Hypothalamus (tissue), 51 donors: ENCODE data around the gene HINFP.
A peak's percentile ranks its signal among the peaks of the same experiment; 100 is the strongest.
"Not testable (repeated sequence)": the region's sequence is repeated elsewhere in the genome, so short reads cannot be mapped to it uniquely, and the experiment has no call there.

ENCODE experiments used
- DNase-seq, 51 donors: peaks; one replicate each; lab custom pipeline; 2025; lab: John Stamatoyannopoulos, UW

HINFP gene

DNA sequence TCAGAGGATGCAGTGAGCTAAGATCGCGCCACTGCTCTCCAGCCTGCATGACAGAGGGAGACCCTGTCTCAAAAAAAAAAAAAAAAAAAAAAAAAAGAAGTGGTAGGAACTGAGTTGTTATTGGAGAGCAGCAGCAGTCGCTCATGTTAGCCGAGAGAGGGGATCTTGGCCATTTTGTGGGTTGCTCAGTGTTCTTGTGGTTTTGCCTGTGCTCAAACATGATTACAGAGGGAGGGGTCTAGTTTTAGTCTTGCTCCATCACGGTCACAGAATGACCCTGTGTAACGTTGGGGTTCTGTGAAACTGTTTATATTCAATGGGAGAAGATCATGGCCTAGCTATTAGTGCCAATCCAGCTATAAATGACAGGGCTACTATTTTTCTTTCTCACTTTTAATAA lies 21.7 kb upstream of the HINFP start:
- DNase-seq, result no peak

DNA sequence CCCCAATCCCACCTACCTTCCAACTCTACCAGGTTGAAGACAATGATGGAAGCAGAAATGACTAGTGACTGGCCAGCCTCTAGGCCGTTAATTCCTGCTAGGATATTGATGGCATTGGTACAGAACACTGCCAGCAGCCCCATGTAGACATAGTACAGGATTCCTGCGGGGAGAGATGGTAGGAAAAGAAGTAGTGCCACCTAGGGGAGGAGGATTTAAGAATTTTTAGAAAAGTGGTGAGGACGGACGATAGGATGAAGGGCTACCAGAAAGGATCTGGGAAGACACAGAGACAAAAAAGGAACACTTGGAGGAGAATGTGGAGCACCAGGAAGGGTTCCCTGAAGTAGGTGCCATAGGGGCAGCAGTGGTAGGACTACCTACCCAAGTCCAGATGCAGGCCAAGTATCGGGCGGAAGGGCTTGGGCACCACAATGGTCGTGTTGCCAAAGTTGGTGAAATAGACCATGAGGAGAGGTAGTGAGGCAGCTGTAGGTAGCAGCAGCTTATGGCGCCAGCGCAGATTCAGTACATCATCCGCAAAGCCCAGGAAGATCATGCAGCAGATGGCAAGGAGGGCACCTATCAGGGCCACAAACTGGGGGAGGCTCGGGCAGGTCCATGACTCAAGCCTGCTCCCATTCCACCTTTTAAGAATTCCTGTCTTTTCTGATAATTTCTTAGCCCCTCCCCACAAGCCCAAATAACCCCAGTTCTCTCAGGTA lies 21.0 kb upstream of the HINFP start:
- peak in 1 of 51 donors; percentile 28 for DNase-seq

DNA sequence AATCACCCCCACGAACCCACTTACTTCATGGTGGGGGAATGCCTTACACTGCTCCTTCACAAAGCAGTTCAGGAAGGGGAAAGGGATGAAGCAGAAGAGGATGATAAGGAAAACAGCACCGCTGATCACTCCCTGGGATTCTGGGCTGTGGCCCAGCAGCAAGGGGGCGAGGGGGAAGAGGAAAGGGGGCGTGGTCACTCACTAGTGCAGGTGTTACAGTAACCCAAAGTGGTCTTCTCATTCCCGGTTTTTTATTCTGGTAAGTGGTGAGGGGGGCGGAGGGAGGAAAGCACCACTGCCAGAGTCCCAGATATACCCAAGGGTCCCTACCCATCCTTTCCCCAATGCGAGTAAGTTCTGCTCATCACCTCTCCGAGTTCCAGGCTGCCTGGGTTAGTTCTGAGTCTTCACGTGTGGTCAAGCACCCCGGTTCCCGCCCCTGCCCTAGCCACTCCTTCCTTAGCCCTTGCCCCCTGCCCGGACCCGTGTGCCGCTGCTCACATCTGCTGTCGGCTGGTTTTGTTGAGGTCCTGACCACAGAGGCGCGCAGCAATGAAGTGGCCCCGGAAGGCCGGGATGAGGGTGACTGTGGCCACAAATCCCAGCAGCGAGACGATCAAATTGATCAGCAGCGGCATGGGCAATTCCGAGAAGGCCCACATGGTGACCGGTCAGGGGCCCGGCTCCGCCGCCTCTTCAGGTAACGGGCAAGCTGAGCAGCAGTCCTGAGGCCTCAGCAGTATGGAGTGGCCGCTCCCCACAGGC lies 20.2 kb upstream of the HINFP start:
- DNase-seq, result no peak

DNA sequence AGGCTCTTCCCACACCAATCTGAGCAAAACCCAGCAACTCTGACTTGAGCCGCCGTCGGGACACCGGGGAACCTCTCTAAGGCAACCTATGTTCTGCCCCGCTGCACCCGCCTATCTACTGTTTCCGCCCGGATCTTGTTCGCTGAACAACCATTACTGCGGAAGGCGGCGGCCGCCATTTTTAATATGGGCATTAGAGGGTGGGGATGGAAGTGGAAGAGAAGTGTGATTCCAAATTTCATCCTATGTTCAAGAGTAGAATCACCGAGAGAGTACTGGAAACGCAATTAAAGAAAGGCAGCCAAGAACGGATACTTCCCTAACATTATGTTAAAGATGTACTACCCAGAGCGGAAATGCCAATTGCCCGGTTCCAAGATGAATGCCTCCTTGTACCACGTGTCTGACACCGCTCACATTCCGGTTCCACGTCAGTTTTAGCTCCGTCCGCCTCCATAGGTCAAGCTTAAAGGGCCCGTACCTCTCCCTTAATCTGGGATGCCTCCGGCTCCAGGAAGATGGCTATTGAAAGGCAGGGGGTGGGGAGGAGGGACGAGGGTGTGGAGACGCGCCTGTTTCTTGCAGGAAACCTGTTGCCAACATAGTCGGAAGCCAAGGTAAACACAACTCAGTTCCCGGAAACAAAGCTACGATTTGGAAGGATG lies 19.5 kb upstream of the HINFP start, which contains the start of gene DPAGT1:
DPAGT1 (minus strand) TSS at position 95 of the 665 bp plus-strand sequence. CDS start 198 bp downstream, outside the sequence.
- peak; percentile 56 to 98 (median 83) for DNase-seq

DNA sequence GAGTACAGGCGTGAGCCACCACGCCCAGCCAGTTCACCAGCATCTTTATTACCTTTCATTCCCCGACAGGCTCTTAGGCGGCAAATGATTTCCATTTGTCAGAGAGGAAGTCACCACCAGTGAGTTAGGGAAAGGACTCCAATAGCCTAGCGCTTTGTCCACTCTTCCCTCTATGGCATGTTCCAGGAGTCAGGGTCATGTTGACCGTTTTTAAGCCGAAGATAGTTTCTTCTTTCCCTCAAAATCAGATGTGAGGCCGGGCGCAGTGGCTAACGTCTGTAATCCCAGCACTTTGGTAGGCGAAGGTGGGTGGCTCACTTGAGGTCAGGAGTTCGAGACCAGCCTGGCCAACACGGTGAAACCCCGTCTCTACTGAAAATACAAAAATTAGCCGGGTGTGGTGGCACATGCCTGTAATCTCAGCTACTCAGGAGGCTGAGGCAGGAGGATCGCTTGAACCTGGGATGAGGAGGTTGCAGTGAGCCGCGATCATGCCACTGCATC lies 18.2 kb upstream of the HINFP start:
- DNase-seq, result not testable (repeated sequence)

DNA sequence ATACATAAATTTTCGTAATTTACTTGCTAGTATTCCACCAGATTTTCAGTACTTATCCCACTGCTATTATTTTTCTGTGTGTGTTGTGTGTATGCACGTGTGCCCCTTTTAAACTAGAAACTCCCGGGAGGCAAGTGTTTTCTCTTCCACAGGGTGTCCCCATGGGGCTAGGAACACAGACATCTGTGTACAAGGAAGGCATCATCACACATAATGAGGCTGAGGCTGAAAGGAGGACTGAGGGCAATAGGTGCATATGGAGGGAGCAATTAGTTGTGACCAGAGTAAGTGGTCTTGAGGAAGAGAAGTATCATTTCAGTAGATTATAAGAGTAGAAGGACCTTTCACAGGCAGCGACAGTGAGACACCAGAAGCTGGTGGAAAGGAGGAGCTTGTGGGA lies 17.6 kb upstream of the HINFP start:
- peak in 1 of 51 donors; percentile 13 for DNase-seq

DNA sequence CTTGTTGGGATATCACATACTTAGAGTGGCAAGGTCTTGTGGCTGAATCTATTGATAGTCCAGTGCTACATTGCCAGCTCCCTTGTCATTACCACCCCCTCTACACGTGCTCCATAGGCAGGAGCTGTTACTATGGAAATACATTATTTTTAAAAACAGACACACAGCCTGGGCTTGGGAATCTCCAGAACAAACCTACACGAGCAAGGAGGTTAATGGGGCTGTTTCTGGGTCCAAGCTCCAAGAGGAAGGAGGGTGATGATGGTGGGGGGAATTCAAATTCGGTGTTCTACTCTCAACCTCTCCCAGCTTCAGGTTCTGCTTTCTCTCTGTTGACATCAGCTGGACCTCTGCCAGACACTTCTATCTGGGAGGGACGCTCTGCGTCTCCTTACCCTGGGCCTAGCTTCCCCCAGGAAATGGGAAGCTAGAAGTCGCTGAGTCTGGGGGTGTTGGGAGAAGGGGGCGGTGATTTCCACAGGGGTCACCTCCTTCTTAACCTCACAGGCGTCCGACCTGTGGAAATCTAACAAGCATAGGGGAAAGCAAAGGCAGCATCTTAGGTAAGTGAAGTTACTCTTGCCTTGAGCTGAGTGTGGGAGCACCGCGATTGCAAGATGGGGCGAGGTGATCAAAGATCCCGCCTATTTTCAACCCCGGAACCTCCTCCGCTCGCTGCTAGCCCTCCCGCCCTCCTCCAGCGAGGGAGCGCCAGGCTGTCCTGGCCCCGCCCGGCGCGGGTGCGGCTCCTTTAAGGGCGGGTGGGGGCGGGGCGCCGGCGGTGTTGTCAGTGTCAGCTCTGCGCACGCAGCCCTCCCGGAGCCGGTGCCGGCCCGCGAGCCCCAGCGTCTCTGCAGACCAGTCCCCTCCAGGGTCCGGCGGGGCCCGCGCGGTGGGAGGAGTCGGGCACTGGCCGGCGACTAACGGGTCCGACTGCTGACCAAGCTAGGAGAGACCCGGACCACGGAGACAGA lies 14.5 kb upstream of the HINFP start, which contains the start of gene C2CD2L:
C2CD2L (plus strand) TSS at position 781 of the 974 bp plus-strand sequence. CDS start 398 bp downstream, outside the sequence.
- DNase-seq, result peak; percentile 14 to 93 (median 81)

DNA sequence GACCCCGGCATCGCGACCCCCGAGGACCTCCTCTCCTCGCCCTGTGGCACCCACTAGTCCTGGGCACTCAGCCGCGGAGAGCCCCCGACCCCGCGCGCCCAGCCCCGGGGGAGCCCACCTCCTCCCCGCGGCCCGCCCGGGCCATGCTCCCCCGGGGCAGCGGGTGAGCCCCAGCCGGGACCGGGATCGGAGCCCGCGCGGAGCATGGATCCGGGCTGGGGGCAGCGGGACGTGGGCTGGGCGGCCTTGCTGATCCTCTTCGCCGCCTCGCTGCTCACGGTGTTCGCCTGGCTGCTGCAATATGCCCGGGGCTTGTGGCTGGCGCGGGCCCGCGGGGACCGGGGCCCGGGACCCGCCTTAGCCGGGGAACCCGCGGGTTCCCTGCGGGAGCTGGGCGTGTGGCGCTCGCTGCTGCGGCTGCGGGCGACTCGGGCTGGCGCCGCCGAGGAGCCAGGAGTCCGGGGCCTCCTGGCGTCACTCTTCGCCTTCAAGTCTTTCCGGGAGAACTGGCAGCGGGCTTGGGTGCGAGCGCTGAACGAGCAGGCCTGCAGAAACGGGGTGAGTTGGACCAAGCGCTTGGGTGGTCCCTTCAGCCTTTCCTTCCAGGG lies 13.7 kb upstream of the HINFP start:
- DNase-seq, result peak in 3 of 51 donors; percentile 24 to 49 (median 47)

DNA sequence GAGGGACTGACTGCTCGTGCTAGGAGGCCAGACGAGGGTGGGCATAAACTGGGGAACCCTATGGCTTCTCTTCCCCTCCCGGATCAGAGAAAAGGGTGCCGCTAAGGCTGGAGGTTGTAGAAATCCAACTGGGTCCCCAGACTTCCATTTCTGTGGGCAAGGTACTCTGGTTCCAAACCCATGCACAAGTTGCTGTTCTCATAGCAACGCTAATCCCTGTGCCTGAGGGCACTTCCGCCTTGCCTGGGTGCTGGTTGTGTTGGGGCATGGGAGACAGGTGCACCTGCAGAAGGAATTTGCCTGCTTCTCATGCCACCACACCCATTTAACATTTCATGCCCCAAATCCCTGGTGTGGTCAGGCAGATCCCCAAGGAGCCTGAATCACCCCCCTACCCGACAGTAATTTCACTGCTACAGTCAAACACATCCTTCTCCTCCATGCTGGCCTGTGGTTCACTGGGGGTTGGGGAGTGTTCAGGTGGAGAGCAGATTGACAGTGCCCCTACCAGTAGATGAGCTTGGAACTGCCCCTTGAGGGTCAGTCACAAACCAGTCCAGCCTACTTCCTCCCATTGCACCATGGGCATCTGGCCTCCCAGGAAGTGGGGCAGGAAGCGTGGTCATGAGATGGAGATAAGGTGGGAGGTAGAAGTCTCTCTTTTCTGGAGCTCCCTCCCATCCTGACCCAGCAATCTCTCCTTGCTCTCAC lies 13.1 kb upstream of the HINFP start:
- DNase-seq, result peak in 17 of 51 donors; percentile 7 to 53 (median 21)

DNA sequence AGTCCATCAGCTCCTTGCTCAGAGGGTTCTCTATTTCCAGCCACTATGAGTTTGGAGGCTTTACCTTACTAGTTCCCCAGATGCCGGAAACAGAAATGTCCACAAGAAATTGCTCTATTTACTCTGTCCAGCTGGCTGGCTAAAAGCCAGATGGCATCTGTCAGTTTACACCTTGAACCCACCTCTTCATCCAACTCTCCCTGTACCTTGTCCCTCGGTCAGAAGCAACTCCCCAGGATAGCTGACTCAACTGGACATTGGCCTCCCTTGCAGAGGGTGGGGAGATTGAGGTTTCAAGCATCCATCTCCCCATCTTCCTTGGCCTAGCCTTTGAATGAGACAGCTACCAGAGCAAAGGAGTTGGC lies 12.5 kb upstream of the HINFP start:
- no peak for DNase-seq

DNA sequence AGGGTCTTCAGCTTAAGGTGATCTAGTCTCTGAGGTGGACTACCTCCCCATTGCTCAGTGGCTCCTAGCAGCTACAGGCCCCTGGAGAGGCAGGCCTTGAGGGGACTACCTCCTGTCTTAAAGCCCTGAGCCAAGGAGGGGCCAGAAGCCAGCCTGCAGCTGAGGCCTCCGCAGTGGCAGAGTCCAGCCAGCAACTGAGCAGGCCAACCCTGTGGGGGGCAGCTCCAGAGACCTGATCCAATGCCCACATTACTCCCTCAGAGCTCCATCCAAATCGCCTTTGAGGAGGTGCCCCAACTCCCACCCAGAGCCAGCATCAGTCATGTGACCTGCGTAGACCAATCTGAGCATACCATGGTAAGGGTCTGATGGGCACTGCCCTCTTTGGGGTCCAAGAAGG lies 11.5 kb upstream of the HINFP start:
- DNase-seq, result no peak

DNA sequence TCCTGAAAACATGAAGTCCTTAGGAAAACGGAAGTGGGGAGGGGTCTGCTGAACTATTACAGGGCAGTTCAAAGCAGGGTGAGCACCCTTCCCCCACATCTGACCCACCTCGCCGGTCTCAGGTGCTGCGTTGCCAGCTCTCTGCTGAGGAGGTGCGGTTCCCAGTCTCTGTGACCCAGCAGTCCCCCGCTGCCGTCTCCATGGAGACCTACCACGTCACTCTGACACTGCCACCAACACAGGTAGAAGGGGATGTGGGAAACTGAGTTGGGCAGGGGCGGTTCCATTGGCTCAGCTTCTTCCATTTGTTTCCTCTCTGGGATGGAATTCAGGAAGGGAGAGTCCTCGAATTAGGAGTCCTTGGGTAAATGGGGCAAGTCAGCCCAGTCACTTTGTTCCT lies 10.9 kb upstream of the HINFP start:
- peak in 3 of 51 donors; percentile 20 to 52 (median 22) for DNase-seq

DNA sequence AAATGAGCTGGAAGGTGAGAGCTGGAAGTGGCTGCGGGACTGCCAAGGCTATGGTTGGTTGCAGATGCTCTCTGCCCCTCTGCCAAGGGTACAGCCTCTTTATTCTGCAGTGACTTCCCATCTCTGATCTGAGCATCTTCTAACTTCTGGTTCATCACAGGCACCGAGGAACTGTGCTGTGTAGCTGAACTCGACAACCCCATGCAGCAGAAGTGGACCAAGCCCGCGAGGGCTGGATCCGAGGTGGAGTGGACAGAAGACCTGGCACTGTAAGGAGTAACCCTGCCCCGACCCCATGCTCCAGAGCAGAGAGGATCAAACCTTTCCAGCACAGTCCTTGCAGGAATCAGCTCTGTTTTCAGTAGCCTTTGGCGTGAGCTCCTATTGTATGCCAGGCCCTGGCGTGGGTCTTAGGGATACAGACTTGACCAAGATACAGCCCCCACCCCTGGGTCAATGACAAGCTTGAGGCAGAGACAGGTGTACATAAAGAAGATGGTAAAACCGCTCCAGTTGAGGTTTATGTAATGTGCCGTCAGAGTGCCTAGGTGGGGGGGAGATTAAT lies 9.9 kb upstream of the HINFP start:
- no peak for DNase-seq

DNA sequence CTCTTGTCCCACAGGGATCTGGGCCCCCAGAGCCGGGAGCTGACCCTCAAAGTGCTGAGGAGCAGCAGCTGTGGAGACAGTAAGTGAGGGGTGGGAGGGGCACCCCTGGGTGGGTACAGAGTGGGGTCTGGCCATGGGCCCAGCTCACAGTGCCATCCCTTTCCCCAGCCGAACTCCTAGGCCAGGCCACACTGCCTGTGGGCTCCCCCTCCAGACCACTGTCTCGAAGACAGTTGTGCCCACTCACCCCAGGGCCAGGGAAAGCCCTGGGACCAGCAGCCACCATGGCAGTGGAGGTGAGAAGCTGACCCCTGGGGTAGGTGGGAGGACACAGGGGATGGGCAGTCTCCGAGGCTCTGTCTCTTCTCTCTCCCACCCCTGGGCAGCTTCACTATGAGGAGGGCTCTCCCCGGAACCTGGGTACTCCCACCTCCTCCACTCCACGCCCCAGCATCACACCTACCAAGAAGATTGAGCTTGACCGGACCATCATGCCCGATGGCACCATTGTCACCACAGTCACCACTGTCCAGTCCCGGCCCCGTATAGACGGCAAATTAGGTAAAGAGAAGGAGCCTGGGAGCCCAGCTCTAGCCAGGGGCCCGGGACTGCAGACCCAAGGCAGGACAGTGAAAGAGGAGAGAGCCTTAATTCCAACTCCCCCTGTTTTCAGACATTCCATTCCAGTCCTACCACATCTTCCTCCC lies 8.9 kb upstream of the HINFP start:
- DNase-seq, result no peak

DNA sequence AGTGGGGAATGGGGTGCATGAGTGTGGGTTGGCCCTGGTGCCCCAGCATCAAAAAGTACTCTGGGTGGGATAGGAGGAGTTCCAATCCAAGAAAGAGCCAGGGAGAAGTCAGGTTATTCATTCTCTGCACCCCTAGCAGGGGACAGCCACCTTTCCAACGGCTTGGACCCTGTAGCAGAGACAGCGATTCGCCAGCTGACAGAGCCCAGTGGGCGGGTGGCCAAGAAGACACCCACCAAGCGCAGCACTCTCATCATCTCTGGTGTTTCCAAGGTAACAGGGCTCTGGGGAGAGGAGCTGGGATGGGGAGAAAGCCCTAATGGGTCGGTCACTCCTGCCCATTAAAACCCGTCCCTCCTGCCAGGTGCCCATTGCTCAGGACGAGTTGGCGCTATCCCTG lies 7.7 kb upstream of the HINFP start:
- peak in 1 of 51 donors; percentile 38 for DNase-seq

DNA sequence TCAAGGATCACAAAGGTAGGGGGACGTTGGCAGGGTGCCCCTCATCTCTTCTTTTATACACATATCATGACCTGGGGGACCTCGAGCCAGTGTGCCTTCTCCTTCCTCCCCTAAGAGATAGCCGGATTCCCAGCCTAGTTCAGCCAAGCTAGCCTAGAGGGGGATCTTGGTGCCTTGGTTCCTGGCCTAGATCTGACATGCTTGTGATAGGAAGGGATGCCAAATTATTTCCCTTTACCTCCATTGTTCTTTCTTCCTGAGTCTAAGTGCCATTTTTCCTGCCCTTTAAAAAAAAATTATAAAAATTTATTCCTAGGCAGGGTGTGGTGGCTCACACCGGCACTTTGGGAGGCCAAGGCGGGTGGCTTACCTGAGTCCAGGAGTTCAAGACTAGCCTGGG lies 7.0 kb upstream of the HINFP start:
- no peak for DNase-seq

DNA sequence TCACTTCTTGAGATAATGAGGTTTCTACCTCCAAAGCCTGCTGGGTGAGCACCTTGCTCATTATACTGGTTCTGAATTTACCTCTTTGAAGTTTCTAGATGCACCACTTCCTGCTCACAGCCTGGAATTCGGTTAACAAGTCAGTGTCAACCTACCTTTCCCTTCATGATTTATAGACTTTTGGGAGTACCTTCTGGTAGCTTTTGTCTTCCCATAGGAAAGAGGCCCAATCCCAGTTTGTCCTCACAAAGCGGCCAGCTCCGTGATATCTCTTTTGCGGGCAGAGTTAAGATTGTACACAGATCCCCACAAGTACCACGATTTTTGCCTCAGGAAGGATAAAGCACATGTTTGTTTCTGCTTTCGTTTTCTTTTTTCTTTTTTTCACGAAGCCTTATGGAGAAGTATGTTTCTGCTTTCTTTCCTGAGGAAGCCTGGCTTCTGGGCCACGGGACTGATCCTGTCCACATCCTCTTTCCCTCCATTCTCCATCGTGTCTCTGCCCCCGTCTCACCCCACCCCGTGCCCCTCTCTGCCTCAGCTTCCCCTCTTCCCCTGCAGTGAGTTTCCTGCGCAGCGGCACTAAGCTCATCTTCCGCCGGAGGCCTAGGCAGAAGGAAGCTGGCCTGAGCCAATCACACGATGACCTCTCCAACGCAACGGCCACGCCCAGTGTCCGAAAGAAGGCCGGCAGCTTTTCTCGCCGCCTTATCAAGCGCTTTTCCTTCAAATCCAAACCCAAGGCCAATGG lies 5.7 kb upstream of the HINFP start:
- DNase-seq, result peak in 18 of 51 donors; percentile 13 to 42 (median 27)
